ENCODE data around the gene PADI1.

Gene PADI1, protein sequence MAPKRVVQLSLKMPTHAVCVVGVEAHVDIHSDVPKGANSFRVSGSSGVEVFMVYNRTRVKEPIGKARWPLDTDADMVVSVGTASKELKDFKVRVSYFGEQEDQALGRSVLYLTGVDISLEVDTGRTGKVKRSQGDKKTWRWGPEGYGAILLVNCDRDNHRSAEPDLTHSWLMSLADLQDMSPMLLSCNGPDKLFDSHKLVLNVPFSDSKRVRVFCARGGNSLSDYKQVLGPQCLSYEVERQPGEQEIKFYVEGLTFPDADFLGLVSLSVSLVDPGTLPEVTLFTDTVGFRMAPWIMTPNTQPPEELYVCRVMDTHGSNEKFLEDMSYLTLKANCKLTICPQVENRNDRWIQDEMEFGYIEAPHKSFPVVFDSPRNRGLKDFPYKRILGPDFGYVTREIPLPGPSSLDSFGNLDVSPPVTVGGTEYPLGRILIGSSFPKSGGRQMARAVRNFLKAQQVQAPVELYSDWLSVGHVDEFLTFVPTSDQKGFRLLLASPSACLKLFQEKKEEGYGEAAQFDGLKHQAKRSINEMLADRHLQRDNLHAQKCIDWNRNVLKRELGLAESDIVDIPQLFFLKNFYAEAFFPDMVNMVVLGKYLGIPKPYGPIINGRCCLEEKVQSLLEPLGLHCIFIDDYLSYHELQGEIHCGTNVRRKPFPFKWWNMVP

GRCh38 chr1:17204546-17205440 lies at the start of gene PADI1:
PADI1 (plus strand) TSS chr1:17205128; CDS start chr1:17205218, 90 bp downstream.
- DNase-seq = no peak

DNA sequence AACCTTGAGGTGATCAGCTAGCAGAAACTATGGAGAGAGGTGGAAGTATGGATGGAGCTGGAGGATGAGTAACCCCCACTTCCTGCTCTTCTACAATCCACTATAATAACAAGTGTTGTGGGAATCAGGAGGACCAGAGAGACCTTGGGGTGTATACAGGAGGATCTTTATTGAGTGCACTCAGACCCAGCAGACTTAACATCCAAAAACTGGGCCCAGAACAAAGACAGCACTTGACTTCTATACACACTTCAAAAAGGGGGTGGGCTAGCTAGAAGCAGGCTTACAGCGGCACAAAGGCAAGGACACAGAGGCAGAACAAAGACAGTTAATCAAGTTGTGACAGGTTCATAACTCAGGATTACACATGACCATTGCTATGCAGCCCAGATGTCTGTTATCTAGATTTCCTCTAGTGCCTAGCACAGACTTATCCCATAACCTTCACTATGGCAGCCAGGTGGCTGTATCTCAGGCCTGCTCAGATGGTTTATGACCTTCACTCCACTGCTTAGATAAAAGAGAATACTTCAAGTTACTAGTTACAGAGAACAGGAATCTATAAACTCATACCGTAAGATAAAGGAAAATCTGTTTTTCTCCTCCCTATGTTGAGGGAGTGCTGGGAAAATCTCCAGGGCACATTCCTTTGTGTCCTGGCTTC lies 49.5 kb upstream of the PADI1 start:
- DNase-seq = no peak

DNA sequence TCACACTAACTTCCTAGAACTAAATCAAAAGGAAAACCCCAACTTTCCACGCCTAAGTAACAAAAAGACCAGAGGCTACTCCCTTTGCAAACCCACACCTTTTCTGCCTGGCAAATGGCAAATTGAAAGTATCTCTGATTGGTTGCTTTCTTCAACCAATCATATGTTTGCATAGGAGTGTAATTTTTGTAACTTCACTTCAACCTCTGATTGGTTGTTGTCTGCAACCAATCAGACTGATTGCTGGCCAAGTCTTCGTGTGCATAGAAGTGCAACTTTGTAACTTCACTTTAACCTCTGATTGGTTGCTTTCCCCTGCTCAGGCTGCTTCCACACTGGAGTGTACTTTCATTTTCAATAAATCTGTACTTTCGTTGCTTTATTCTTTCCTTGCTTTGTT lies 48.8 kb upstream of the PADI1 start:
- DNase-seq = no peak

DNA sequence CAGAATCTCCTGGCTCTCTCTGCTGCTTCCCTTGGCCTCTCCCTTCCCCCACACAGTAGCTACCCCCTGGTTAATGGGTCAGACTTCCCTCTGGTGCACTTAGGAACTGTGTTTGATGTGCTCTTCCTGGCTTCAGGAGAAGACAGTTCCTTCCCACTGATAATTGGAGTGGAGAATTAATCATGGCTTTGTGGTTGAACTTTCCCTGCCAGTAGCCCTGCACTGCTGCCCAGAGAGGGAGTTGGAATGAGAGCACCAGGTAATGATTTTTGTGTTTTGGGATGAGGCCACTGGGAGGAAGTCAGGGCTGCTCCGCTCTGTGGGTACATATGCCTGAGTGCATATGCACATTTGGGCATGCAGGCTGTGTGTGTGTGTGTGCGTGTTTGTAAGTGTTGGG lies 46.0 kb upstream of the PADI1 start:
- DNase-seq = no peak

DNA sequence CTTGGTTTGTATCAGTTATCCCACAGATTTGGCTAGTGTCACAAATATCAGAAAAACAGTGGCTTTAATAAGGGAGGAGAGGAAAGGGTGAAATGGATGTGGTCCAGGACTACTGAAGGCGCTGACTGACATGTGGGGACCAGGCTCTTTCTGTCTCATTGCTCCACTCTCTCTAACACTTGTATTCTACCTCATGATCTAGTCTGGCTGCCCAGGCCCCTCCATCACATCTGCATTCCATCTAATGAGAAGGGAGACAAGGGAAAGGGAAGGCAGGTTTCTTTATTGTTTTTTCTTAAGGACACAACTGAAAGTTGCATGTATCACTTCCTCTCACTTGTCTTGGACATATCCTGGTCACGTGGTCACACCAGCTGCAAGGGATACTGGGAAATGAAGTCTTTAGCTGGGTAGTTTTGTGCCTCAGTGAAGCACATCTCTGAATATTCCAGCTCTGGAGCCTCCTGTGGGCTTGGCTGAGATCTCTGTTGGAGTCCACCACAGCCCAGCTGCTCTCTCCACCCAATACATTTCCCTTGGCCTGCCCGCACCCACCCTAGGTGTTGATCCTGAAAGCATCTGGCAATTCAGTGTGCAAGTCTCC lies 43.7 kb upstream of the PADI1 start:
- DNase-seq = no peak

DNA sequence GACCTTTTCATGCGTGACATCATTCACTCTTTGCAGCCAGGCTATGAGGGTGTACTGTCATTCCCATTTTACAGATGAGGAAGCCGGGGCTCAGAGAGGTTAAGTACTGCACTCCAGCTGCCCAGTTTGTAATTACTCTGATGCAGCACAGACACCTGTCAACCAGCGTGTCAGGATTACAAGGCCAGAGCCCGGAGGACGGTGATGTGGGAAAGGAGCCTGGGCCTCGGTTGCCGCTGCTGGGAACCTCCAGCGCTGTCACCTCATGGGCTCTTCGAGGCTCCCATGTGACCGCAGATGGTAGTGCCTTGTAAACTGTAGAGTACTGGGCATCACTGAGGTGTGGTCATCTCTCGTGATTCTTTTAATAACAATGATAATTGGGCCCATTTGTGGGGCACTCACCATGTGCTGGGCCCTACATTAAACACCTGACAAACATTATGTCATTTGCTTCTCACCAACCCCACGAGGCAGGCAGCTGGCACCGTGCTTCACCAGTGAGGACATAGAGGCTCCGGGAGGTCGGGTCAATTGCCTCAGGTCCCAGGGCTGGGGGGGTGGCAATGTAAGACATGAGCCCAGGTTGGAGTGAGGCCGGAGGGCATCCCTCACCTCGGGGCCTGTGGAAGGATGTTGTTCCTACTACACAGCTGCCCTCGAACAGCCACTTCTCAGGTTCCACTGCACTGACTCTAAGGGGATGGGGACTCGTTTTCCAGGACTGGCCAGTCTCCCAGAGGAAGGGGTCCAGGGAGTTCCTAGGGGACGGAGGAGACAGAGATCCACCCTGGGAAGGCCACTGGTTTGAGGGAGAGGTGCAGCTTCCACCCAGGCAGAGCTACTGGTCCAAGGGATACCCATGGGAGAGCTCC lies 42.8 kb upstream of the PADI1 start:
- no peak for DNase-seq

DNA sequence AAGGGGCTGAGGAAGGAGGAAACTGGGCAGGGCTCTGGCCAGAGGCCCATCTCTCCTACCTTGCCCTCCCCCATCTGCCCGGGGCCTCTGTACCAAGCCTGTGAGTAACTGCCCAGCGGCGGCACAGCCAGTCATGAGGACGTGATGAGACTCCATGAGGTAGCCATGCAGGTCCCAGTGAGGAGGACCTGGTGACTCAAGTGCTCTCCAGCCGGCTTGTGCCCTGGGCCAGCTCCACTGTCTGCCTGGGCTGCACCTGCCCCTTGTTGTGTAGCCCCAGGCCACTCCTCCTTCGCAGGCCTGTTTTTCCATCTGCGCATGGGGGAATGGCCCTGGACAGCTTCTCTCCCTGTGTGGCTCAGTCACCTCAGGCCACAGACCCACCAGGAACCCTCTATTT lies 42.0 kb upstream of the PADI1 start:
- DNase-seq = no peak

- DNase-seq = no peak
These were observed 41.6 kb upstream of the PADI1 start for GRCh38 chr1:17163371-17163770.

GRCh38 chr1:17163789-17164666 lies 40.9 kb upstream of the PADI1 start:
- DNase-seq = no peak

DNA sequence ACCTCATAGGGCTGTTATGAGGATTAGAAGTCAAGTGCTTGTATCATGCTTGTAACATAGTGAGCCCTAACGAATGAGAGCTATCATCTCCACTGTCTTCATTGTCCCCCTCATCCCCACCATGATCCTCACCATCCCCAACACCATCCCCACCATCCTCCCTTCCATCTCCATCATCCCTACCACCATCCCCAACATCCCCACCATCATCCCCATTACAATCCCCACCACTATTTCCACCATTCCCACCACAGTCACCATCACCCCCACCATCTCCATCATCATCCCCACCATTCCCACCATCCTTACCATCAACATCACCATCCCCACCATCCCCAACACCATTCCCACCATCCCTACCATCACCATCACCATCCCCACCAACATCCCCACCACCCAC lies 39.1 kb upstream of the PADI1 start:
- no peak for DNase-seq

DNA sequence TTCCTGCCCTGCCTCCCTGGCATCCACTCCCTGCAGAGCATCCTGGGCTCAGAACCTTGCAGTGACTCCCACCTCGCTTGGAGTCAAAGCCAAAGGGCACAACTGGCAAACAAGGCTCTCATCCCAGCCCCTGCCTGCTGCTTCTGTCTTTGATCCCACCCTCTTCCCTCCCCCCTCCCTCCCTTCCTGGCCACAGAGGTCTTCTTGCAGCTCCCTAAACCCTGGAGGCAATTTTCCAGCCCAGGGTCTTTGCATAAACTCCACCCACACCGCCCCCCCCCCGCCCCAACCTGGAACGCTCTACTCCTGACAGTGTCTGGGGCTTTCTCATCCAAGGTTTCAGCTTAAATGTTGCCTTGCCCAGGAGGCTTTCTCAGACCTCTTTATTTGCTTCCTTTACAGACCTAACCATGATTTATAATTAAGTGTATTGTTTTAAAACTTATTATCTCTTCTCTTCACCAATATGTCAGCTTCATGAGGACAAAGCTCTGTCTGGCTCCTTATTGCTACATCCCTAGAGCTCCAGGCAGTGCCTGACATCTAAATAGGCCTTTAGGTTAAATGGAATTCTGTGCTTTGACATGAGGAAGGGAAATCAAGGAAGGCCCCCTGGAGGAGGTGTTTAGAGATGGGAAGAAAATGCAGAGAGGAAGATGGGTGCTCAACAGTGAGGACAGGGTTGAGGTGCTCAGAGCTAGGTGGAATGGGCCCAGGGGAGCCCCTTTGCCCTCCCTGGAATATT lies 37.7 kb upstream of the PADI1 start:
- no peak for DNase-seq

DNA sequence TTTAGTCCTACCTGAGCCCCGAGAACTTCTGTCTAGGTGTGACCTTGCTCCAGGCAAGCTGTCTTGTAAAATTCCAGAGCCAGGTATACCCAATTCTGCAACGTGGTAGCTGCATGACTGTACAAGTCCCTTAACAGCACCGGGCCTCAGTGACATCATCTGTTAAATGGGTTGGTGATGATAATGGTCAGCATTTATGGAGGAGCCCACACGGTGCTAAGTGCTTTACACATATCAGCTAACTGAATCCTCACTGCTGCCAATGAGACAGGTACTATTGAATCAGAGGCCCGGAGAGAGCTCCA lies 37.2 kb upstream of the PADI1 start:
- DNase-seq = no peak

DNA sequence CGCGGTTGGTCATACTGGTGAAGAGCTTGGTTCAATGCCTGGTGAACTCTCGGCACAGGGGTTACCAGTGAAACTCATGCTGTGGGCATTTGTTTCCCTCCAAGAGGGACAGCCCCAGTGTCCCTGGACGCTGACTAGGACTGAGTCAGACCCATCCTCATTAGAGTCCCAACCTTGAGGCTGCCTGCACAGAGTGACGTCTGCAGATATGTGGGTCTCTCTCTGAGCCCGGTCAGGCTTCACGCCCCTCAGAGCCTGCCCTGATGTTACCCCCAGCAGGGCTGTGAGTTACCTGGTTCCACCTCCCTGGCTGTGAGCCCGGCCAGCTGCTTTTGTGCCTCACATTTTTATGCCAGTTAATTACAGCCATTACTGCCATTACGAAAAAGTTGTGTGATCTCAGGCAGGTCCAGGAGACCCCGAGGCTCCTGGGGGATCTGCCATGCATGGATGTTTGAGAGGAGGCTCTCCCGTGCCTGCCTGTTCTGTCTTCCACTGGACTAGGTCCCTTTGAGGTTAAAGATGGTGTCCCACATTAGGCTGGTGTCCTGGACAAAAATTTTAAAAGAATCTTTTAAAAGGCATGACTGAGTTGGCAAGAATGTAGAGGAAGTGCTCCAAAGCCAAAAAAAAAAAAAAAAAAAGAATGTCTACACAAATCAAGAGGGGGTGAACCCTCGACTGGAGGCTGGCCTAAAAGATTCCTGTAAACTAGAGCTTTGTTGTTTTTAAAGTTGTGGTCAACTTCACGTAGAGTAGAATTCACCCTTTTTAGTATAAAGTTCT lies 36.6 kb upstream of the PADI1 start:
- DNase-seq = no peak

DNA sequence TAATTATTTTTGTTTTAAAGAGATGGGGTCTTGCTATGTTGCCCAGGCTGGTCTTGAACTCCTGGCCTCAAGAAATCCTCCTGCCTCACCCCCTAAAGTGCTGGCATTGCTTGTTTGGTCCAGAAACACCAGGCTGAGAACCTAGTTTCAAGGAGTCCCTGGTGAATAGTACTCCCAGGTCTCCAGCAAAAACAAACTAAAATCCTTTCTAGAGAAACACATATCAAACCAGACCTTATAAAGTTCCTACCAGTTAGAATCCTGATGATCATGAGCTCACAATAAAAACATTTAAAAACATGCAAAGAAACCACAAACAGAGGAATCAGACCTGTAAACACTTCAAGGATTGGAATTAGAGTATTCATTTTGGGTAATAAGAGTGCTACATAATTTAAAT lies 34.4 kb upstream of the PADI1 start:
- DNase-seq = no peak

DNA sequence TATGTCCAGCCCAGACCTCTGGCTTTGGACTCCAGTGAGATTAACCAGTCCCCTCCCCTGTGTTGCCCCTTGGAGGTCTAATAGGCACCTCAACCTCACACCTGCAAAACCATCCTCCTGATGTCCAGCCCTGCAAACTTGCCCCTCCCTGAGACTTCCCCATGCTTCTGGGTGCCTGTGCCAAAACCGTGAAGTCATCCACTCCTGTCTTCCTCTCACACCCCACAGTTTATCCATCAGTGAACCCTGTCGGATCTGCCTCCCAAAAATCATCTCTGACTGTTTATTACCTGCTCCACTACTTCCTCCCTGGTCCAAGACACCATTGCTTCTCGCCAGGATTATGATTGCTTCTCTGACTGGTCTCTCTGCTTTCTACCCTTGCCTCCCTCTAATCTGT lies 31.7 kb upstream of the PADI1 start:
- no peak for DNase-seq

DNA sequence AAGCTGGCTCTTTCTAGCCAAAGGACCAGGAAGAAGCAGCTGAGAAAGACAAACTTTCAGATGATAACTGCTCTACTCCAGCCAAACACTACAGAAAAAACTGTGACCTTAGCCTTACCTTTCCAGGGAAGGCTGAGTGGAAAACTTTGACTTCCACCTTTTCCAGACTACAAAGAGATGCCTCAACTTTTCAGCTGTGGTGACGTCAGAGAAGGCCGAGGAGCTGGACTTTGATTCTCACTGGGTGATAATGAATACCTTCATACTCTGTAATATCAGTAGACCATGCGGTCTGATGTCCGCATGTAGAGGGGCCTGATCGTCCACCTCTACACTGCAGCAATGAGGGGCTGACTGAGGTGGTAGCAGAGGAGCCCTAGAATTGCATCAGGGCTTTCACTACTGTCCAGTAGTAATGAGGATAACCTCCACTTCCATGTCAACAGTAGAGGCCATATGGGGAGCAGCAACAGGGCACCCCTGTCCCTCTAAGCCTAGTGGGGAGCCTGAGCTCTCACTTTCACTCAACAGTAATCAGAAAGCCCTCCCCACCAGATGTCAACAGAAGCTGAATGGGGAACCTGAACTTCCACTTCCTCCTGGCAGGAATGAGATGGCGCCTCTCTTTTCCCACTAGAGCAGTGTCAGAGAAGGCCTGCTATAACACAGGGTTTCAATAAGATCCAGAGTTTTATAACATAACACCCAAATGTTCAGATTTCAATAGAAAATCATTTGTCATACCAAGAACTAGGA lies 28.4 kb upstream of the PADI1 start:
- no peak for DNase-seq

DNA sequence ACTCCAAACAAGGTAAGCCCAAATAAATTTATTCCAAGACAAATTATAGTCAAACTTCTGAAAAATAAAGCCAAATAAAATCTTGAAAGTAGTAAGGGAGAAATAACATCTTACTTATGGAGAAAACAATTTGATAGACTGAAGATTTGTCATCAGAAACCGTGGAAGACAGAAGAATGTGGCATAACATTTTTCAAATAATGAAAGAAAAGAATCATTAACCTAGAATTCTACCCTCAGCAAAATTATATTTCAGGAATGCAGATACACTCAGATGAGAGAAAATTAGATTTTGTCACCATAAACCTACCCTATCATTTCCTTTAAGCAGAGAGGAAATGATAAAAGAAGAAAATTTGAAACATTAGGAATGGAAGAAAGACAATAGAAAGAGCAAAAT lies 27.3 kb upstream of the PADI1 start:
- no peak for DNase-seq

DNA sequence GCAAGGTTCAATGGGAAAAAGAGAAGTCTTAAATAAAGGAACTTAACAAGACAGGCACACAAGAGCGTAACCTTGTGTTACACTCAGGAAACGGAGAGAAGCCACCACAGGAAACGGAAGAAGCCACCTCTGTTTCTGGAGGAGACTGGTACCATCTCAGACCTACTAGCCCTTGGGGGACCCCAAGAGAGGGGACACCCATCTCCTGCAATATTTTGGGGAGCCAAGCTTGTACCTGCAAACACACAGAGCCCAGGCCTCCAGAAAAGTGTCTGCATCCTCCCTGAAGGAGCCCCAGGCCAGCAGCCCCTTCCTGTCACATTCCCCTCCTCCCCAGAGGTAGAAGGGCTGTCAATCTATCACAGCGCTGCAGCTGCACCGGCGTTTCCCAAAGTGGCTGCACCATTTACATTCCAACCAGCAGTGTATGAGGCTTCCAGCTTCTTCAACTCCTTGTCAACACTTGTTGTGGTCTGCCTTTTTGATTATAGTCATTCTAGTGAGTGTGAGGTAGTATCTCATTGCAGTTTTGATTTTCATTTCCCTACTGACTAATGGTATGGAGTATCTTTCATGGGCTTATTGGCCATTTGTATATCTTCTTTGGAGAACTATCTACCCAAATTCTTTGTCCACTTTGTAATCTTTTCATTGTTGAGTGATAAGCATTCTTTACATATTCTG lies 23.0 kb upstream of the PADI1 start:
- DNase-seq = no peak

All from NCI-H1092 (cell line).